HG03064 (cell line): ENCODE results near the gene ZNF736.

Source experiments
- ATAC-seq: cut with Tn5 transposase; IDR thresholded peaks from one replicate; pipeline ENCODE4 v1.9.1; 2021; ENCODE audit warnings: low read depth; ENCODE audit not compliant: unreplicated experiment

Gene ZNF736

DNA sequence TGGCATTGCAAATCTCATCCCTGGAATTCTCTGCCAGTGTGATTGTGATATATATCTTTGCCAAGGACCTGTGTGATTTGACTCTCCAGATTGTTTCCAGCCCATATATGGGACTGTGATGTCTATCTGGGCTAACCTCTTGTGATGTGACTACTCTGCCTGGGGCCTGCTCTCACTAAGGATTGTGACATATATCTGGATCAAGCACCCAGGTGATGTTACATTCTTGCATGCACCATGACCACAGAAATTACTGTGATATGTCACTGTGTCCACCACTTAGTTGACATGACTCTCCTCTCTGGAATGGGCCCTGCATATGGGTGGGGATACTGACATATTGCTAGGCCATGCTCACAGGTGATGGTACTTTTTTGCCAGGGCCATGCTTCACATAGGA, 86.6 kb downstream of the ZNF736 start:
- no peak for ATAC-seq
